K562 (cell line): ENCODE measurements around the gene NPS. TPM values are rescaled to one million over a fixed set of nuclear protein-coding genes. Genes with fewer than 3 reads are reported as not detected.

ENCODE experiments used
- ARID4B ChIP-seq: sonication (generic); formaldehyde crosslinking; IDR thresholded peaks from 2 replicates; pipeline ENCODE4 v1.8.0; 2022; ENCODE audit warnings: mild to moderate bottlenecking, missing genetic modification reagents
- CBX5 ChIP-seq: IDR thresholded peaks from 2 replicates; pipeline ENCODE4 v1.6.1; 2014; ENCODE audit warnings: low read depth, borderline replicate concordance
- KLF16 ChIP-seq: IDR thresholded peaks from 2 replicates; pipeline ENCODE4 v1.6.1; 2016; ENCODE audit warnings: antibody characterized with exemption
- MTA2 ChIP-seq: fragments of 450-650 bp; IDR thresholded peaks from 2 replicates; pipeline ENCODE4 v1.6.1; 2016; ENCODE audit warnings: low read depth
- PATZ1 ChIP-seq: fragments of 250-450 bp; sonication (Bioruptor Pico); IDR thresholded peaks from 2 replicates; pipeline ENCODE4 v1.5.0; 2020; ENCODE audit warnings: mild to moderate bottlenecking, borderline replicate concordance
- ZKSCAN3 ChIP-seq: fragments of 250-450 bp; sonication (Bioruptor Pico); IDR thresholded peaks from 2 replicates; pipeline ENCODE4 v1.4.0; 2020
- polyA plus RNA-seq, 8 experiments: library from polyadenylated mRNA; depleted of rRNA in 4 of 8; stranded (reverse) in 5 of 8; unstranded in 3 of 8; fragments of >200 nt; fragmentation: Nextera tagmentation in 2 of 8; fragmentation: Illumina TruSeq in 1 of 8; extraction: Ambion mirVana in 2 of 8; extraction: Trizol in 1 of 8; gene quantifications; 2 replicates each; pipeline versions ENCODE4 v1.2.1 to v1.2.3, GENCODE V29; 2011 to 2014; ENCODE audit warnings: inconsistent platforms in 1 of 8, missing spikeins in 1 of 8
- total RNA-seq, 7 experiments: library from RNA; depleted of rRNA in 6 of 7; stranded (reverse); fragments of >200 nt in 6 of 7; fragmentation: Illumina TruSeq in 2 of 7; extraction: Trizol in 2 of 7; gene quantifications; 2 replicates each; pipeline versions ENCODE4 v1.2.1 to v1.2.3, GENCODE V29; 2011 to 2021; ENCODE audit warnings: low replicate concordance in 1 of 7

NPS gene
- total and polyA plus RNA-seq, 9 of the 15 experiments (the other 6 are each of a cell fraction or from before 2014, with no cell fraction given) = not detected

GRCh38 chr10:127565583-127565982 is 16.5 kb downstream of the NPS start (continued):
- TF ChIP-seq ARID4B (CRISPR knock-in tag) = no peak
- TF ChIP-seq PATZ1 (CRISPR knock-in tag) = no peak
- TF ChIP-seq KLF16 = no peak
- no peak for TF ChIP-seq ZKSCAN3 (CRISPR knock-in tag)
- TF ChIP-seq CBX5 = no peak
- no peak for TF ChIP-seq MTA2
- TF ChIP-seq, all 486 proteins: peak for 0
